Right lobe of liver (tissue), 4 donors: ENCODE results near the gene B3GALNT2.

ENCODE experiments used
- CTCF ChIP-seq, 4 donors: fragments of 200-600 bp in 3 of 4; fragments of 450-650 bp in 1 of 4; IDR thresholded peaks; one replicate each; pipeline versions ENCODE4 v1.5.1 to v1.8.0; 2016 to 2022; ENCODE audit warnings: antibody characterized with exemption in 4 of 4, mild to moderate bottlenecking in 2 of 4
- POLR2A ChIP-seq: fragments of 450-650 bp; IDR thresholded peaks from one replicate; pipeline ENCODE4 v1.6.1; 2017; ENCODE audit warnings: antibody characterized with exemption, mild to moderate bottlenecking
- donor health status: DM: no; HTN: no; CAD: no.
- donor health status: DM: no; HTN: no; CAD: no.
- donor health status: DM: no; HTN: yes; CAD: no.

GRCh38 chr1:235410467-235410866 lies 93.8 kb downstream of the B3GALNT2 start:
- no peak for TF ChIP-seq POLR2A
- no peak for TF ChIP-seq CTCF (IDR thresholded peaks at IDR 0.05)
